ENCODE data around the gene CLDN20.

DNA sequence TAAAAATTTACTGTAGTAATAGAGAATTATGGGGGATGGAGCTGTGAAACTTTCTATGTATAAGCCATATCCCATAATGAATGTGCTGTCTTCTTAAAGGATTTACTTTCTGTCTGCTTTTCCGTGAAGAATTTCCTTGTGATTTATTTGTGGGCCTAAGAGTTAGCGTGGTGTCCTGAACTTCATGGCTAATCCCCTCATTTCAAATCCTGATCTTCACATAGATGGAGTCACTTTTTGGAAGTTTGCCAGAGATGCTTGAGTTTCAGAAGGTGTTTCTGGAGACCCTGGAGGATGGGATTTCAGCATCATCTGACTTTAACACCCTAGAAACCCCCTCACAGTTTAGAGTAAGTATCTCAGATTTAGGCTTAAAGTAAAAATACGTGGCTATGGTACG lies 19.4 kb upstream of the CLDN20 start:
- TF ChIP-seq CTCF (IDR thresholded peaks at IDR 0.05) (no peak), POLR2AphosphoS5 (IDR thresholded peaks at IDR 0.05) (no peak)

All from upper lobe of left lung (tissue), 4 donors.